Nephron progenitor cell (in vitro differentiated cells): Measurements from ENCODE around the gene CHIC2.
A peak's percentile ranks its signal among the peaks of the same experiment; 100 is the strongest.

Experiments
- DNase-seq: peaks from one replicate; pipeline ENCODE4 v3.0.0; 2021
- H3K27ac Mint-ChIP-seq: 2 replicates; pipeline ENCODE4 v1.8.0; 2021; ENCODE audit warnings: mild to moderate bottlenecking, moderate library complexity, mixed read lengths
- H3K27me3 Mint-ChIP-seq: 2 replicates; pipeline ENCODE4 v1.8.0; 2021; ENCODE audit warnings: mild to moderate bottlenecking, low read depth, mixed read lengths; ENCODE audit not compliant: poor library complexity
- H3K36me3 Mint-ChIP-seq: 2 replicates; pipeline ENCODE4 v1.8.0; 2021; ENCODE audit warnings: low read depth, mixed read lengths
- H3K4me1 Mint-ChIP-seq: 2 replicates; pipeline ENCODE4 v1.8.0; 2021; ENCODE audit warnings: mixed read lengths
- H3K4me3 Mint-ChIP-seq: 2 replicates; pipeline ENCODE4 v1.8.0; 2021; ENCODE audit warnings: mild to moderate bottlenecking, moderate library complexity, mixed read lengths
- H3K9me3 Mint-ChIP-seq: 2 replicates; pipeline ENCODE4 v1.8.0; 2021; ENCODE audit warnings: mild to moderate bottlenecking, moderate library complexity, mixed read lengths
- TF ChIP-seq, protein P1 (sequence below): fragments of 200-600 bp; sonication (generic); IDR thresholded peaks from 2 replicates; pipeline ENCODE4 v1.5.0; 2021; ENCODE audit warnings: antibody characterized with exemption

The CHIC2 gene

DNA sequence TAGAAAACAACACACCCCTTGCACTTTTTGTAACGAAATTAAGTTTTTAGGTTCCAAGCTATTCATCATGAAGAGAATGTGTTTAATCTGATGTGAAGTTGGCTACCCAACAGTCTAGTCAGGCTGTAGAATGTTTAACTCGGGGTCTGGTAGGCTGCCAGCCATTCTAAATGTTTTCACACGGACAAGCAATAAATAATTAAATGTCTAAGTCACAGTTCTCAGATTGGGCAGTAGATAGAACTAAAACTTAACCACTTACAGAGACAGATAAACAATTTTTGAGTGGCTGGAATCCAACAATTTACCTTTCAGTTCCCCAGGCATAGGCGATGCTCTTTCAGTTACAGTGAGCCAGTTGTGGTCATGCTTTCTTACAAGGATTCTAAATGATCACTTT lies 66.5 kb downstream of the CHIC2 start:
- DNase-seq, result no peak
- no peaks in the 10 kb centered on the region for H3K27me3 Mint-ChIP-seq
- H3K9me3 Mint-ChIP-seq, result no peaks in the 10 kb centered on the region
- peaks cover 6% of the 10 kb centered on the region for H3K4me1 Mint-ChIP-seq
- H3K36me3 Mint-ChIP-seq, result peaks cover 19% of the 10 kb centered on the region
- H3K4me3 Mint-ChIP-seq, result no peak overlapping the region
- TF ChIP-seq, protein P1, sequence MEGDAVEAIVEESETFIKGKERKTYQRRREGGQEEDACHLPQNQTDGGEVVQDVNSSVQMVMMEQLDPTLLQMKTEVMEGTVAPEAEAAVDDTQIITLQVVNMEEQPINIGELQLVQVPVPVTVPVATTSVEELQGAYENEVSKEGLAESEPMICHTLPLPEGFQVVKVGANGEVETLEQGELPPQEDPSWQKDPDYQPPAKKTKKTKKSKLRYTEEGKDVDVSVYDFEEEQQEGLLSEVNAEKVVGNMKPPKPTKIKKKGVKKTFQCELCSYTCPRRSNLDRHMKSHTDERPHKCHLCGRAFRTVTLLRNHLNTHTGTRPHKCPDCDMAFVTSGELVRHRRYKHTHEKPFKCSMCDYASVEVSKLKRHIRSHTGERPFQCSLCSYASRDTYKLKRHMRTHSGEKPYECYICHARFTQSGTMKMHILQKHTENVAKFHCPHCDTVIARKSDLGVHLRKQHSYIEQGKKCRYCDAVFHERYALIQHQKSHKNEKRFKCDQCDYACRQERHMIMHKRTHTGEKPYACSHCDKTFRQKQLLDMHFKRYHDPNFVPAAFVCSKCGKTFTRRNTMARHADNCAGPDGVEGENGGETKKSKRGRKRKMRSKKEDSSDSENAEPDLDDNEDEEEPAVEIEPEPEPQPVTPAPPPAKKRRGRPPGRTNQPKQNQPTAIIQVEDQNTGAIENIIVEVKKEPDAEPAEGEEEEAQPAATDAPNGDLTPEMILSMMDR, result no peak
- H3K27ac Mint-ChIP-seq, result peak overlapping the region; percentile 57

DNA sequence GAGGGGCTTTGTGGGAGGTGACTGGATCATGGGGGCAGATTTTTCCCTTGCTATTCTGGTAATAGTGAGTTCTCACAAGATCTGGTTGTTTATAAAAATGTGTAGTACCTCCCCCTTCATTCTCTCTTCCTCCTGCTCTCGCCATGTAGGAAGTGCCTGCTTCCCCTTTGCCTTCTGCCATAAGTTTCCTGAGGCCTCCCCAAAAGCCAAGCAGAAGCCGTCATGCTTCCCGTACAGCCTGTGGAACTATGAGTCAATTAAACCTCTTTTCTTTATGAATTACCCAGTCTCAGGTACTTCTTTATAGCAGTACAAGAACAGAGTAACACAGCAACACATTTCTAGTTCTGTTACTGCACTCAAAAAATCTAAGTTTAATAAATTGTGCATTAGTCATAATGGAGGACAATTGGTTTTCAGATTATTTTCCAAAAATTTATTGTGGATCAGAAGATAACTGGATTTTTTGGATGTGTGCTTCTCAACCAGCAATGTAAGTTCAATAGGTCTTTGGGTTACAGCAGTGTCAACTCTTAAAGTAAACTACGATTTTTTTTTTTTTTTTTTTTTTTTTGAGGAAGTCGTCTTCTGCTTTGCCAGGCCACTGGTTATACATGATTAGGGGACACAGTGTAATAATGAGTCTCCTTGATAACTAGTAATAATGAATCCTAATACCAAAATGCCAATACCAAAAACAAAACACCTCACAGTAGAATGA lies 69.9 kb downstream of the CHIC2 start:
- H3K4me3 Mint-ChIP-seq, result no peak overlapping the region
- DNase-seq, result no peak
- no peak overlapping the region for H3K27ac Mint-ChIP-seq

DNA sequence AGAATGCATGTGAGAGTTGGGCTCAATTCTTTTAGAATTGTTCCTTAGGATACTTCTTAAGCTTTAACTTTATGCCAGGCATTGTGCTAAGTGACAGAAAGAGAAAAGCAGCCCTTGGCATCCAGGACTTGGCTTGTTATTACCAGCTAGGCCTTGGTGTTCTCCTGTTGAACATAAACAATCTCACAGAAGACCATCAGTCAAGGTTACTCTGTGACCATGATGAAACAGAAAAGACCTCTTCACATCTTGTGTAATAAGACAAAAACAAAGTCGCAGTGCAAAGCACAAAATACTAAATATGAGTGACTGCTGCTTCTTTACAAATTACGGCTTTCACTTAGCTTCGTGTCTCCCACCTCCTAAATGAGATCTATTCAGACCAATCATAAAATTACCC lies 71.6 kb downstream of the CHIC2 start:
- peaks cover 3% of the 10 kb centered on the region for H3K4me1 Mint-ChIP-seq
- H3K27me3 Mint-ChIP-seq, result no peaks in the 10 kb centered on the region
- no peak overlapping the region for H3K27ac Mint-ChIP-seq

More for the DNA sequence above, 69.9 kb downstream of the CHIC2 start:
- Mint-ChIP-seq H3K27me3 (no peaks in the 10 kb centered on the region), H3K36me3 (peaks cover 8% of the 10 kb centered on the region), H3K9me3 (no peaks in the 10 kb centered on the region), H3K4me1 (peaks cover 6% of the 10 kb centered on the region)
- TF ChIP-seq, protein P1, result no peak

DNA sequence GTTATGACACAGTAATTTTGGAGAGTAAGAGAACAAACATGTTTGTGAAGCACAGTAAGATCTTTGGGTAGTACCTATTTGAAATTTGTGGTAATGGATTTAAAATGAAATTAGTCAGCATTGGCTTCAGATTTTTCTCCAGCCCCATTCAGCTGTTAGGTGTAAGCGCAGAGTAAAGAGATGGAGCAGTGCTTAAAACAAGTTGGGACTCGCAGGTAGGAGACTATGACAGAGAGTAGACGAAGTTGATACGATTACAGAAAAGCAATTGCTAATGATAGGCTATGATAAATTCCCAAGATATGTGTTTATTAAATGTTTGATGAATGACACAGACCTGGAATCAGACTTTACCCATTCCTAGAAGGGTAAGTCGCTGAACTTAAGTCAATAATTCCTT lies 72.6 kb downstream of the CHIC2 start:
- Mint-ChIP-seq H3K9me3 (no peaks in the 10 kb centered on the region), H3K36me3 (no peaks in the 10 kb centered on the region), H3K27me3 (no peaks in the 10 kb centered on the region), H3K27ac (no peak overlapping the region), H3K4me3 (no peak overlapping the region), H3K4me1 (no peaks in the 10 kb centered on the region)
- DNase-seq, result no peak
- TF ChIP-seq, protein P1, result no peak

More for the DNA sequence above, 71.6 kb downstream of the CHIC2 start:
- Mint-ChIP-seq H3K4me3 (no peak overlapping the region), H3K36me3 (peaks cover 2% of the 10 kb centered on the region), H3K9me3 (no peaks in the 10 kb centered on the region)
- DNase-seq, result no peak
- TF ChIP-seq, protein P1, result no peak

DNA sequence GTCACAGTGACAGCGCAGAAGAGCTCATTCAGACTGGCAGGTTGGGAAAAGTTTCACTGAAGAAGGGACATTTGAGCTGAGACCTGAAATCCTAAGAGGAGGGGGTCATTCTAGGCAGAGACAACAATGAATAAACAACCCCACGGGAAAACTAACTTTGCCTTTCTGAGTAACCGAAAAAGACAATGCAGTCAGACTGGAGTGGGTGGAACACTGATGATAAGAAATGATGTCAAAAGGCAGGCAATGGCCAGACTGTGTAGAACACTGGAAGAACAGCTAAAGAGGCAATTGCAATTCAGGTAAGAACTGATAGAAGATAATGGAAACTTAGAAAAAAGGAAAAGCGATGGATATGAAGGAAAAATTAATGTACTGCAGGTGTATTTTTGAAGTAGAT lies 73.8 kb downstream of the CHIC2 start:
- Mint-ChIP-seq H3K27ac (no peak overlapping the region), H3K27me3 (no peaks in the 10 kb centered on the region), H3K36me3 (no peaks in the 10 kb centered on the region), H3K4me3 (no peak overlapping the region), H3K9me3 (no peaks in the 10 kb centered on the region), H3K4me1 (no peaks in the 10 kb centered on the region)
- DNase-seq, result no peak
- TF ChIP-seq, protein P1, result no peak

DNA sequence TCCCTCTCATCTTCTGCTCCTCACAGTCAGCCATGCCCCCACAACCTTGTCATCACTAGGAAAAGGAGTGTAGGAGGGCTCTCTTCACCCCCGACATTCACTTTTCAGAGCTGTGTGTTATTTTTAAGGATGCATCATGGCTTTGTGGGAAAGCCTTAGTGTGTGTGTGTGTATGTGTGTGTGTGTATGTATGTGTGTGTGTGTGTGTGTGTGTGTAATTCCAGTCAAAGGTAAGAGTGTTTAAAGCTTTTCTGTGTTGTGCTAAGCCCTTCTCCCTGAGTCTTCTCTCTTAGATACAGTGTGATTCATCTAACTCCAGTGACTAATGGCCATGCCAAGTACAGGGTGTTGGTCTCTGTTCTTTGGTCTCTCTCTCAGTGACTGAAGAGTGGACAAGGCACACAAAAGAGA lies 76.6 kb downstream of the CHIC2 start:
- DNase-seq, result no peak
- TF ChIP-seq, protein P1, result no peak
- no peak overlapping the region for H3K27ac Mint-ChIP-seq
- H3K36me3 Mint-ChIP-seq, result no peaks in the 10 kb centered on the region
- peaks cover 7% of the 10 kb centered on the region for H3K9me3 Mint-ChIP-seq
- H3K27me3 Mint-ChIP-seq, result peaks cover 2% of the 10 kb centered on the region
- H3K4me3 Mint-ChIP-seq, result no peak overlapping the region
- H3K4me1 Mint-ChIP-seq, result no peaks in the 10 kb centered on the region
